Right lobe of liver (tissue), 4 donors: ENCODE measurements around the gene HOPX.

Experiments
- CTCF ChIP-seq, 4 donors: fragments of 200-600 bp in 3 of 4; fragments of 450-650 bp in 1 of 4; IDR thresholded peaks; one replicate each; pipeline versions ENCODE4 v1.5.1 to v1.8.0; 2016 to 2022; ENCODE audit warnings: antibody characterized with exemption in 4 of 4, mild to moderate bottlenecking in 2 of 4
- POLR2A ChIP-seq: fragments of 450-650 bp; IDR thresholded peaks from one replicate; pipeline ENCODE4 v1.6.1; 2017; ENCODE audit warnings: antibody characterized with exemption, mild to moderate bottlenecking
- donor health status: DM: no; HTN: no; CAD: no.
- donor health status: DM: no; HTN: no; CAD: no.
- donor health status: DM: no; HTN: yes; CAD: no.

- TF ChIP-seq CTCF (IDR thresholded peaks at IDR 0.05), result no peak
- TF ChIP-seq POLR2A, result no peak
Measured at GRCh38 chr4:56640621-56641493, 40.2 kb downstream of the HOPX start.
